Measurements from ENCODE around the gene VAMP1. TPM values are rescaled to one million over a fixed set of nuclear protein-coding genes. Genes with fewer than 3 reads are reported as not detected.

VAMP1 gene
- total and polyA plus RNA-seq, 2 of the 13 experiments (the other 11 are each of a cell fraction or from before 2014, with no cell fraction given), result 2.5 to 7.4 TPM

GRCh38 chr12:6451348-6452244 lies 18.9 kb downstream of the VAMP1 start, which contains the start of gene TAPBPL (continued):
- TF ChIP-seq HIVEP1 (CRISPR knock-in tag; IDR thresholded peaks at IDR 0.05) (peak; percentile 51; the same call in 1 of the 2 replicates), SMAD3 (CRISPR knock-in tag; IDR thresholded peaks at IDR 0.05) (no peak), TRIM24 (CRISPR knock-in tag; IDR thresholded peaks at IDR 0.05) (no peak), ZNF770 (CRISPR knock-in tag; IDR thresholded peaks at IDR 0.05) (0 out of 2 replicates have a peak, but pooled peaks have one; percentile 20), ZFP37 (CRISPR knock-in tag; IDR thresholded peaks at IDR 0.05; ENCODE audit: borderline replicate concordance) (no peak; the same call in 1 of the 2 replicates), EED (CRISPR knock-in tag; IDR thresholded peaks at IDR 0.05) (no peak), ZNF562 (CRISPR knock-in tag; IDR thresholded peaks at IDR 0.05; ENCODE audit: borderline replicate concordance) (no peak), YEATS4 (CRISPR knock-in tag; IDR thresholded peaks at IDR 0.05; ENCODE audit: borderline replicate concordance) (no peak; the same call in 1 of the 2 replicates), ISL2 (CRISPR knock-in tag; IDR thresholded peaks at IDR 0.05) (peak; percentile 66), HMGXB4 (CRISPR knock-in tag; IDR thresholded peaks at IDR 0.05; ENCODE audit: borderline replicate concordance in 1 of 2, low read depth in 1 of 2) (peak in 1 of 2 experiments; percentile 20; a peak in 2 of 4 replicates), CREB1 (IDR thresholded peaks at IDR 0.05) (no peak), CREB1 (CRISPR knock-in tag; IDR thresholded peaks at IDR 0.05) (no peak), ZNF766 (CRISPR knock-in tag; IDR thresholded peaks at IDR 0.05; ENCODE audit: borderline replicate concordance) (no peak), SOX13 (IDR thresholded peaks at IDR 0.05) (no peak), SOX13 (CRISPR knock-in tag; conservative IDR thresholded peaks at IDR 0.05 in 1 of 2, IDR thresholded peaks at IDR 0.05 in 1 of 2) (0 out of 4 replicates have a peak, but pooled peaks of 1 of the 2 experiments have one; percentile 45), KLF15 (CRISPR knock-in tag; IDR thresholded peaks at IDR 0.05; ENCODE audit: borderline replicate concordance) (no peak), SP1 (IDR thresholded peaks at IDR 0.05) (no peak), SP1 (CRISPR knock-in tag; IDR thresholded peaks at IDR 0.05) (peak; percentile 37; the same call in 1 of the 2 replicates), POLR2AphosphoS2 (IDR thresholded peaks at IDR 0.05; ENCODE audit: low read depth, low read length) (no peak), SMAD9 (CRISPR knock-in tag; IDR thresholded peaks at IDR 0.05) (no peak), ZNF737 (CRISPR knock-in tag; IDR thresholded peaks at IDR 0.05; ENCODE audit: borderline replicate concordance) (no peak), ZNF224 (CRISPR knock-in tag; IDR thresholded peaks at IDR 0.05) (peak; percentile 17; the same call in 1 of the 2 replicates), SNAI1 (CRISPR knock-in tag; IDR thresholded peaks at IDR 0.05; ENCODE audit: borderline replicate concordance) (peak; percentile 88)
- TF ChIP-seq, protein P1, sequence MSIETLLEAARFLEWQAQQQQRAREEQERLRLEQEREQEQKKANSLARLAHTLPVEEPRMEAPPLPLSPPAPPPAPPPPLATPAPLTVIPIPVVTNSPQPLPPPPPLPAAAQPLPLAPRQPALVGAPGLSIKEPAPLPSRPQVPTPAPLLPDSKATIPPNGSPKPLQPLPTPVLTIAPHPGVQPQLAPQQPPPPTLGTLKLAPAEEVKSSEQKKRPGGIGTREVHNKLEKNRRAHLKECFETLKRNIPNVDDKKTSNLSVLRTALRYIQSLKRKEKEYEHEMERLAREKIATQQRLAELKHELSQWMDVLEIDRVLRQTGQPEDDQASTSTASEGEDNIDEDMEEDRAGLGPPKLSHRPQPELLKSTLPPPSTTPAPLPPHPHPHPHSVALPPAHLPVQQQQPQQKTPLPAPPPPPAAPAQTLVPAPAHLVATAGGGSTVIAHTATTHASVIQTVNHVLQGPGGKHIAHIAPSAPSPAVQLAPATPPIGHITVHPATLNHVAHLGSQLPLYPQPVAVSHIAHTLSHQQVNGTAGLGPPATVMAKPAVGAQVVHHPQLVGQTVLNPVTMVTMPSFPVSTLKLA (IDR thresholded peaks at IDR 0.05), result peak; percentile 46; the same call in 1 of the 2 replicates
